GM23338 (cell line): ENCODE results near the gene FOXP1. TPM values are rescaled to one million over a fixed set of nuclear protein-coding genes. Genes with fewer than 3 reads are reported as not detected.

ENCODE experiments used
- ATAC-seq: fragments of 200-7000 bp; cut with Tn5 transposase; 3 replicates; pipeline ENCODE4 v1.9.1; 2020
- DNase-seq: peaks from one replicate; pipeline ENCODE4 v3.0.0-alpha.2; 2015; ENCODE audit warnings: low spot score
- H2AFZ ChIP-seq: fragments of 200-600 bp; sonication (generic); 2 replicates; pipeline ENCODE4 v1.8.0; 2016; ENCODE audit warnings: antibody characterized with exemption, mild to moderate bottlenecking, moderate library complexity
- H3F3A ChIP-seq: fragments of 200-600 bp; sonication (generic); replicated peaks from 2 replicates; pipeline ENCODE4 v1.8.0; 2017; ENCODE audit warnings: antibody characterized with exemption, mixed run types, low read depth
- H3K27ac ChIP-seq: fragments of 200-600 bp; sonication (generic); 2 replicates; pipeline ENCODE4 v1.6.1; 2016; ENCODE audit warnings: low read depth
- H3K27me3 ChIP-seq: fragments of 200-600 bp; sonication (generic); 2 replicates; pipeline ENCODE4 v1.8.0; 2016; ENCODE audit warnings: mild to moderate bottlenecking, mixed run types, moderate library complexity; ENCODE audit not compliant: insufficient read depth
- H3K36me3 ChIP-seq: fragments of 200-600 bp; sonication (generic); 2 replicates; pipeline ENCODE4 v1.8.0; 2016; ENCODE audit warnings: mild to moderate bottlenecking; ENCODE audit not compliant: insufficient read depth
- H3K4me1 ChIP-seq: fragments of 200-600 bp; sonication (generic); 2 replicates; pipeline ENCODE4 v1.8.0; 2016; ENCODE audit warnings: mild to moderate bottlenecking, moderate library complexity; ENCODE audit not compliant: insufficient read depth
- H3K4me2 ChIP-seq: fragments of 200-600 bp; sonication (generic); 2 replicates; pipeline ENCODE4 v1.7.1; 2017; ENCODE audit warnings: mixed run types
- H3K4me3 ChIP-seq: fragments of 200-600 bp; sonication (generic); 2 replicates; pipeline ENCODE4 v1.6.1; 2016; ENCODE audit warnings: mixed run types
- H3K79me2 ChIP-seq: fragments of 200-600 bp; sonication (generic); replicated peaks from 2 replicates; pipeline ENCODE4 v1.8.0; 2017; ENCODE audit warnings: mild to moderate bottlenecking; ENCODE audit not compliant: insufficient read depth
- H3K9me2 ChIP-seq: fragments of 200-600 bp; sonication (generic); 2 replicates; pipeline ENCODE4 v1.8.0; 2017; ENCODE audit not compliant: insufficient read depth
- H4K20me1 ChIP-seq: fragments of 200-600 bp; sonication (generic); replicated peaks from 2 replicates; pipeline ENCODE4 v1.8.0; 2017; ENCODE audit warnings: mild to moderate bottlenecking; ENCODE audit not compliant: insufficient read depth
- H3K27ac Mint-ChIP-seq: 2 replicates; pipeline ENCODE4 v1.8.0; 2020; ENCODE audit warnings: inconsistent platforms, mild to moderate bottlenecking, moderate library complexity, mixed read lengths
- H3K27me3 Mint-ChIP-seq: 3 replicates; pipeline ENCODE4 v1.8.0; 2022; ENCODE audit warnings: low read depth, mild to moderate bottlenecking, moderate library complexity, mixed read lengths, inconsistent platforms; ENCODE audit not compliant: insufficient read depth, poor library complexity
- H3K36me3 Mint-ChIP-seq: 3 replicates; pipeline ENCODE4 v1.8.0; 2021; ENCODE audit warnings: low read depth, mild to moderate bottlenecking, inconsistent platforms, moderate library complexity, mixed read lengths
- H3K4me1 Mint-ChIP-seq: 3 replicates; pipeline ENCODE4 v1.8.0; 2020; ENCODE audit warnings: mild to moderate bottlenecking, inconsistent platforms, mixed read lengths
- H3K4me3 Mint-ChIP-seq: 3 replicates; pipeline ENCODE4 v1.8.0; 2021; ENCODE audit warnings: moderate library complexity, mild to moderate bottlenecking, inconsistent platforms, mixed read lengths
- H3K9me3 Mint-ChIP-seq: 3 replicates; pipeline ENCODE4 v1.8.0; 2020; ENCODE audit warnings: moderate library complexity, mild to moderate bottlenecking, inconsistent platforms, mixed read lengths
- CREB1 ChIP-seq: fragments of 250-450 bp; sonication (Bioruptor Pico); IDR thresholded peaks from 2 replicates; pipeline ENCODE4 v1.5.0; 2020; ENCODE audit warnings: low read depth, mild to moderate bottlenecking, moderate library complexity
- CTCF ChIP-seq, 2 experiments: fragments of 200-600 bp in 1 of 2; sonication (generic) in 1 of 2; conservative IDR thresholded peaks; 2 replicates each; pipeline versions ENCODE4 v1.5.1 to v1.6.1; 2016 to 2017; ENCODE audit warnings: antibody characterized with exemption in 2 of 2, low read depth in 2 of 2, mild to moderate bottlenecking in 2 of 2, moderate library complexity in 1 of 2
- NANOG ChIP-seq: IDR thresholded peaks from 2 replicates; pipeline ENCODE4 v1.6.1; 2016; ENCODE audit warnings: antibody characterized with exemption, borderline replicate concordance
- polyA plus RNA-seq: library from polyadenylated mRNA; unstranded; fragments of >200 nt; fragmentation: Nextera tagmentation; extraction: Ambion mirVana; gene quantifications from 2 replicates; pipeline ENCODE4 v1.2.1, GENCODE V29; 2016
- total RNA-seq: library from RNA; depleted of rRNA; stranded (reverse); fragments of >200 nt; shearing (Covaris generic); gene quantifications from 2 replicates; pipeline ENCODE4 v1.2.3, GENCODE V29; 2014
- TF ChIP-seq, protein P1 (sequence below): fragments of 250-450 bp; sonication (Bioruptor Pico); IDR thresholded peaks from 2 replicates; pipeline ENCODE4 v1.5.0; 2020; ENCODE audit warnings: mild to moderate bottlenecking, moderate library complexity

Gene FOXP1
- total and polyA plus RNA-seq, 2 experiments from 2014 or later = 32.9 to 35.5 TPM

- TF ChIP-seq, protein P1, sequence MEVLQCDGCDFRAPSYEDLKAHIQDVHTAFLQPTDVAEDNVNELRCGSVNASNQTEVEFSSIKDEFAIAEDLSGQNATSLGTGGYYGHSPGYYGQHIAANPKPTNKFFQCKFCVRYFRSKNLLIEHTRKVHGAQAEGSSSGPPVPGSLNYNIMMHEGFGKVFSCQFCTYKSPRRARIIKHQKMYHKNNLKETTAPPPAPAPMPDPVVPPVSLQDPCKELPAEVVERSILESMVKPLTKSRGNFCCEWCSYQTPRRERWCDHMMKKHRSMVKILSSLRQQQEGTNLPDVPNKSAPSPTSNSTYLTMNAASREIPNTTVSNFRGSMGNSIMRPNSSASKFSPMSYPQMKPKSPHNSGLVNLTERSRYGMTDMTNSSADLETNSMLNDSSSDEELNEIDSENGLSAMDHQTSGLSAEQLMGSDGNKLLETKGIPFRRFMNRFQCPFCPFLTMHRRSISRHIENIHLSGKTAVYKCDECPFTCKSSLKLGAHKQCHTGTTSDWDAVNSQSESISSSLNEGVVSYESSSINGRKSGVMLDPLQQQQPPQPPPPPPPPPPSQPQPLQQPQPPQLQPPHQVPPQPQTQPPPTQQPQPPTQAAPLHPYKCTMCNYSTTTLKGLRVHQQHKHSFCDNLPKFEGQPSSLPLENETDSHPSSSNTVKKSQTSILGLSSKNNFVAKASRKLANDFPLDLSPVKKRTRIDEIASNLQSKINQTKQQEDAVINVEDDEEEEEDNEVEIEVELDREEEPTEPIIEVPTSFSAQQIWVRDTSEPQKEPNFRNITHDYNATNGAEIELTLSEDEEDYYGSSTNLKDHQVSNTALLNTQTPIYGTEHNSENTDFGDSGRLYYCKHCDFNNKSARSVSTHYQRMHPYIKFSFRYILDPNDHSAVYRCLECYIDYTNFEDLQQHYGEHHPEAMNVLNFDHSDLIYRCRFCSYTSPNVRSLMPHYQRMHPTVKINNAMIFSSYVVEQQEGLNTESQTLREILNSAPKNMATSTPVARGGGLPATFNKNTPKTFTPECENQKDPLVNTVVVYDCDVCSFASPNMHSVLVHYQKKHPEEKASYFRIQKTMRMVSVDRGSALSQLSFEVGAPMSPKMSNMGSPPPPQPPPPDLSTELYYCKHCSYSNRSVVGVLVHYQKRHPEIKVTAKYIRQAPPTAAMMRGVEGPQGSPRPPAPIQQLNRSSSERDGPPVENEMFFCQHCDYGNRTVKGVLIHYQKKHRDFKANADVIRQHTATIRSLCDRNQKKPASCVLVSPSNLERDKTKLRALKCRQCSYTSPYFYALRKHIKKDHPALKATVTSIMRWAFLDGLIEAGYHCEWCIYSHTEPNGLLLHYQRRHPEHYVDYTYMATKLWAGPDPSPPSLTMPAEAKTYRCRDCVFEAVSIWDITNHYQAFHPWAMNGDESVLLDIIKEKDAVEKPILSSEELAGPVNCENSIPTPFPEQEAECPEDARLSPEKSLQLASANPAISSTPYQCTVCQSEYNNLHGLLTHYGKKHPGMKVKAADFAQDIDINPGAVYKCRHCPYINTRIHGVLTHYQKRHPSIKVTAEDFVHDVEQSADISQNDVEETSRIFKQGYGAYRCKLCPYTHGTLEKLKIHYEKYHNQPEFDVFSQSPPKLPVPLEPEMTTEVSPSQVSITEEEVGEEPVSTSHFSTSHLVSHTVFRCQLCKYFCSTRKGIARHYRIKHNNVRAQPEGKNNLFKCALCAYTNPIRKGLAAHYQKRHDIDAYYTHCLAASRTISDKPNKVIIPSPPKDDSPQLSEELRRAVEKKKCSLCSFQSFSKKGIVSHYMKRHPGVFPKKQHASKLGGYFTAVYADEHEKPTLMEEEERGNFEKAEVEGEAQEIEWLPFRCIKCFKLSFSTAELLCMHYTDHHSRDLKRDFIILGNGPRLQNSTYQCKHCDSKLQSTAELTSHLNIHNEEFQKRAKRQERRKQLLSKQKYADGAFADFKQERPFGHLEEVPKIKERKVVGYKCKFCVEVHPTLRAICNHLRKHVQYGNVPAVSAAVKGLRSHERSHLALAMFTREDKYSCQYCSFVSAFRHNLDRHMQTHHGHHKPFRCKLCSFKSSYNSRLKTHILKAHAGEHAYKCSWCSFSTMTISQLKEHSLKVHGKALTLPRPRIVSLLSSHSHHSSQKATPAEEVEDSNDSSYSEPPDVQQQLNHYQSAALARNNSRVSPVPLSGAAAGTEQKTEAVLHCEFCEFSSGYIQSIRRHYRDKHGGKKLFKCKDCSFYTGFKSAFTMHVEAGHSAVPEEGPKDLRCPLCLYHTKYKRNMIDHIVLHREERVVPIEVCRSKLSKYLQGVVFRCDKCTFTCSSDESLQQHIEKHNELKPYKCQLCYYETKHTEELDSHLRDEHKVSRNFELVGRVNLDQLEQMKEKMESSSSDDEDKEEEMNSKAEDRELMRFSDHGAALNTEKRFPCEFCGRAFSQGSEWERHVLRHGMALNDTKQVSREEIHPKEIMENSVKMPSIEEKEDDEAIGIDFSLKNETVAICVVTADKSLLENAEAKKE = no peak
- TF ChIP-seq CREB1 (no peak), NANOG (no peak)
These were observed 271.9 kb downstream of the FOXP1 start (continued) for GRCh38 chr3:71311661-71312046.

- peaks cover 5% of the 10 kb centered on the region for H3K27me3 Mint-ChIP-seq
- Histone ChIP-seq H3K4me1 (peaks cover 32% of the 10 kb centered on the region), H3K4me3 (no peak overlapping the region), H3K4me2 (no peak overlapping the region), H3F3A (no peaks in the 10 kb centered on the region), H3K36me3 (no peaks in the 10 kb centered on the region), H3K79me2 (no peaks in the 10 kb centered on the region), H3K27ac (no peak overlapping the region), H4K20me1 (no peaks in the 10 kb centered on the region), H2AFZ (no peak overlapping the region), H3K27me3 (no peaks in the 10 kb centered on the region), H3K9me2 (no peaks in the 10 kb centered on the region)
- no peak overlapping the region; the same call in 1 of the 2 replicates for H3K27ac Mint-ChIP-seq
- no peak for DNase-seq
- peaks cover 47% of the 10 kb centered on the region for H3K4me1 Mint-ChIP-seq
- H3K4me3 Mint-ChIP-seq = no peak overlapping the region
- no peak for ATAC-seq
- no peak for TF ChIP-seq CTCF (conservative IDR thresholded peaks at IDR 0.05; ENCODE audit: low read depth in 2 of 2)
- TF ChIP-seq, protein P1 = no peak
- H3K9me3 Mint-ChIP-seq = no peaks in the 10 kb centered on the region; the same call in 2 of the 3 replicates
- H3K36me3 Mint-ChIP-seq = no peaks in the 10 kb centered on the region
These were observed 272.4 kb downstream of the FOXP1 start for GRCh38 chr3:71310980-71311660.
